Endothelial cell (in vitro differentiated cells): ENCODE results near the gene KRT12. TPM values are rescaled to one million over a fixed set of nuclear protein-coding genes. Genes with fewer than 3 reads are reported as not detected.

ENCODE experiments used
- DNase-seq: peaks from one replicate; pipeline ENCODE4 v3.0.0; 2021; ENCODE audit warnings: low spot score
- H3K27ac Mint-ChIP-seq: one replicate; pipeline ENCODE4 v1.8.0; 2021; ENCODE audit warnings: mixed read lengths, inconsistent platforms; ENCODE audit not compliant: unreplicated experiment
- H3K27me3 Mint-ChIP-seq: one replicate; pipeline ENCODE4 v1.8.0; 2021; ENCODE audit warnings: mild to moderate bottlenecking, moderate library complexity, mixed read lengths, inconsistent platforms; ENCODE audit not compliant: unreplicated experiment
- H3K36me3 Mint-ChIP-seq: one replicate; pipeline ENCODE4 v1.8.0; 2021; ENCODE audit warnings: mild to moderate bottlenecking, low read depth, mixed read lengths, inconsistent platforms; ENCODE audit not compliant: unreplicated experiment
- H3K4me1 Mint-ChIP-seq: one replicate; pipeline ENCODE4 v1.8.0; 2021; ENCODE audit warnings: mild to moderate bottlenecking, mixed read lengths, inconsistent platforms; ENCODE audit not compliant: unreplicated experiment
- H3K4me3 Mint-ChIP-seq: one replicate; pipeline ENCODE4 v1.8.0; 2021; ENCODE audit warnings: mild to moderate bottlenecking, mixed read lengths, inconsistent platforms; ENCODE audit not compliant: unreplicated experiment
- H3K9me3 Mint-ChIP-seq: one replicate; pipeline ENCODE4 v1.8.0; 2021; ENCODE audit warnings: mixed read lengths, inconsistent platforms; ENCODE audit not compliant: unreplicated experiment
- CTCF ChIP-seq: fragments of 200-600 bp; sonication (generic); IDR thresholded peaks from one replicate; pipeline ENCODE4 v1.5.0; 2021; ENCODE audit warnings: antibody characterized with exemption; ENCODE audit not compliant: unreplicated experiment
- total RNA-seq: library from RNA; stranded (reverse); fragmentation: NEBNext Ultra II Directional; extraction: Animal tissue kit (Norgen Biotek cat#: 25700); gene quantifications from one replicate; pipeline ENCODE4 v1.2.1, GENCODE V29; 2021; ENCODE audit not compliant: unreplicated experiment

Gene KRT12
- total RNA-seq, 1 donor from 2014 or later = not detected

- Mint-ChIP-seq H3K36me3 (no peaks in the 10 kb centered on the region), H3K27me3 (peaks cover 7% of the 10 kb centered on the region), H3K4me3 (no peak overlapping the region), H3K27ac (no peak overlapping the region), H3K9me3 (no peaks in the 10 kb centered on the region), H3K4me1 (peaks cover 9% of the 10 kb centered on the region)
- no peak for DNase-seq
- TF ChIP-seq CTCF = no peak
Observed at GRCh38 chr17:40912486-40913210, 45.6 kb upstream of the KRT12 start.

GRCh38 chr17:40910441-40910841 lies 43.4 kb upstream of the KRT12 start:
- no peak for DNase-seq
- TF ChIP-seq CTCF = no peak
- Mint-ChIP-seq H3K27me3 (peaks cover 7% of the 10 kb centered on the region), H3K36me3 (no peaks in the 10 kb centered on the region), H3K4me1 (peaks cover 9% of the 10 kb centered on the region), H3K9me3 (no peaks in the 10 kb centered on the region), H3K27ac (no peak overlapping the region), H3K4me3 (no peak overlapping the region)

- Mint-ChIP-seq H3K9me3 (no peaks in the 10 kb centered on the region), H3K27me3 (peaks cover 7% of the 10 kb centered on the region), H3K4me1 (peaks cover 9% of the 10 kb centered on the region), H3K27ac (no peak overlapping the region), H3K4me3 (no peak overlapping the region), H3K36me3 (no peaks in the 10 kb centered on the region)
- TF ChIP-seq CTCF = no peak
- DNase-seq = no peak
Observed at GRCh38 chr17:40909755-40910154, 42.7 kb upstream of the KRT12 start.

- no peak overlapping the region for H3K27ac Mint-ChIP-seq
- TF ChIP-seq CTCF = peak; percentile 56
Observed at GRCh38 chr17:40909351-40909750, 42.3 kb upstream of the KRT12 start.

GRCh38 chr17:40906613-40907012 lies 39.6 kb upstream of the KRT12 start:
- Mint-ChIP-seq H3K27ac (no peak overlapping the region), H3K27me3 (peaks cover 4% of the 10 kb centered on the region), H3K36me3 (no peaks in the 10 kb centered on the region), H3K9me3 (no peaks in the 10 kb centered on the region), H3K4me3 (no peak overlapping the region), H3K4me1 (no peaks in the 10 kb centered on the region)
- TF ChIP-seq CTCF = no peak
- DNase-seq = no peak

More at GRCh38 chr17:40909351-40909750, 42.3 kb upstream of the KRT12 start:
- peak; percentile 71 for DNase-seq
- H3K4me1 Mint-ChIP-seq = peaks cover 9% of the 10 kb centered on the region
- no peak overlapping the region for H3K4me3 Mint-ChIP-seq
- peaks cover 7% of the 10 kb centered on the region for H3K27me3 Mint-ChIP-seq
- no peaks in the 10 kb centered on the region for H3K9me3 Mint-ChIP-seq
- H3K36me3 Mint-ChIP-seq = no peaks in the 10 kb centered on the region
